Astrocyte of the cerebellum (primary cell): ENCODE data around the gene KRT14.

Experiments used
- DNase-seq: peaks from one replicate; pipeline ENCODE4 v3.0.0-alpha.2; 2011; ENCODE audit warnings: low read depth
- H3K4me3 ChIP-seq: 2 replicates; pipeline ENCODE4 v1.5.1; 2011; ENCODE audit warnings: mild to moderate bottlenecking, low read depth, low read length, moderate library complexity
- in situ Hi-C: cut with HindIII; loops from 2 replicates; pipeline ENCODE4 v1.10.0; 2017; ENCODE audit warnings: low sequenced_read_pairs
- TF ChIP-seq, protein P1 (sequence below): IDR thresholded peaks from 2 replicates; pipeline ENCODE4 v1.5.1; 2012; ENCODE audit warnings: low read length, low read depth, moderate library complexity, mild to moderate bottlenecking; ENCODE audit errors: missing control alignments

Gene KRT14

DNA sequence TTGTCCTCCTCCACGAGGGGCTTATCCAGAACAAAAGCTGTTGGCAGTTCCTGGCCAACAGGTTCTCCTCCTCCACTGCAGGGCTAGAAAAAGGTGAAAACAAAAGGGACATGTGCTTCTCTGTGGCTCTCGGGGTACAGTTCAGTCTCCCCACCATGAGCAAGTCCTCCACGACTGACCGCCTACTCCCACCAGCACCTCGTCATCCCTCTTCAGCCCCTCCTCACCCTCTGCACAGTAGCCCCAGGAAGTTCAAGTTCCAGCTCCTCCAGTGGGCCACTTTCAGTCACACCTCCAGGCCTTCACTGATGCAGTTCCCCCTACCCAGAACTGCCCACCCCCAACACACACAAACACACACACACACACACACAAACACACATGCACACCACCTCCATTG lies 34.2 kb downstream of the KRT14 start:
- TF ChIP-seq, protein P1, sequence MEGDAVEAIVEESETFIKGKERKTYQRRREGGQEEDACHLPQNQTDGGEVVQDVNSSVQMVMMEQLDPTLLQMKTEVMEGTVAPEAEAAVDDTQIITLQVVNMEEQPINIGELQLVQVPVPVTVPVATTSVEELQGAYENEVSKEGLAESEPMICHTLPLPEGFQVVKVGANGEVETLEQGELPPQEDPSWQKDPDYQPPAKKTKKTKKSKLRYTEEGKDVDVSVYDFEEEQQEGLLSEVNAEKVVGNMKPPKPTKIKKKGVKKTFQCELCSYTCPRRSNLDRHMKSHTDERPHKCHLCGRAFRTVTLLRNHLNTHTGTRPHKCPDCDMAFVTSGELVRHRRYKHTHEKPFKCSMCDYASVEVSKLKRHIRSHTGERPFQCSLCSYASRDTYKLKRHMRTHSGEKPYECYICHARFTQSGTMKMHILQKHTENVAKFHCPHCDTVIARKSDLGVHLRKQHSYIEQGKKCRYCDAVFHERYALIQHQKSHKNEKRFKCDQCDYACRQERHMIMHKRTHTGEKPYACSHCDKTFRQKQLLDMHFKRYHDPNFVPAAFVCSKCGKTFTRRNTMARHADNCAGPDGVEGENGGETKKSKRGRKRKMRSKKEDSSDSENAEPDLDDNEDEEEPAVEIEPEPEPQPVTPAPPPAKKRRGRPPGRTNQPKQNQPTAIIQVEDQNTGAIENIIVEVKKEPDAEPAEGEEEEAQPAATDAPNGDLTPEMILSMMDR, result no peak
- DNase-seq, result no peak
- in situ Hi-C loops, result loop anchor here (5.0 to 10.0 kb wide), 2 partner anchors 85 to 208 kb away; no protein-coding TSS in a partner anchor
- no peak overlapping the region for H3K4me3 ChIP-seq

DNA sequence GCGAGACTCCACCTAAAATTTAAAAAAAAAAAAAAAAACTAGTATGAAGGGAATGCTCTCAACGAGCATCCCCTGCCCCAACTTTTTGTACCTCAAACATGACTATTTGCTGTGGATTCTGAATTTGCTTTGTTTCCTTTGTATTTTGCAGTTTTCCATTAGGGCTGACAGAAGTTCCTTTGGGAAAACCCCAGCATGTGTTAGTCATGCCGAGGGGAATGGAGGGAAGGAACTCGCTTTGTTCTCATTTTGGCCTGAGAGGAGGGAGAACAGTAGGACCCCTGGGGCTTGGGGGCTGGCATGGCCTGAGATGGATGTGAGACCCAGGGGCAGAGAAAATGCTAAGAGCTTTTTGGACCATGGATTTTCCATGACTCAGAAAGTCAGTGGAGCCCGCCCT lies 35.3 kb downstream of the KRT14 start:
- TF ChIP-seq, protein P1, result no peak
- H3K4me3 ChIP-seq, result no peak overlapping the region
- DNase-seq, result no peak
- in situ Hi-C loops, result loop anchor here (5.0 to 10.0 kb wide), 2 partner anchors 86 to 207 kb away; no protein-coding TSS in a partner anchor

DNA sequence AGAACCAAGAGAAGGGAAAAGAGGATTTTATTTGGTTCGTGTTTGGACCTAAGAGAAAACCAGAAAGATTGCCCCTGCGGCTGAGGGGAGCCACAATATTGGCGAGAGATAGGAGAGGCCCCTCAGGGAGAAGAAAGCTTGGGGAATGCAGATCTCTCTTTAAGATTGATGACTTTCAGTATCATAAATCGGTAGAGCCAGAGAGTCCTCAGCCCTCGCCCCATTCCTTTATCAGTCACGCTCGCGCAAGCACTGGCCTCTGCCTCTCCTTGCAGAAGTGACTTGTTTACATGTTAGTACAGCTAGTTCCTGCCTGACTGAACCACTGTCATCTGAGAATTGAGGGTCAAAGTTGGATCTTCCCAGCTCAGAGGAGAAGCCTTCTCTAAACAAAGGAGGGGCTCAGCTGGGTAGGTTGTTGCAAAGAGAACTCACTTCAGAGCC lies 37.1 kb downstream of the KRT14 start:
- DNase-seq, result no peak
- in situ Hi-C loops, result loop anchor here (5.0 to 10.0 kb wide), 2 partner anchors 88 to 205 kb away; no protein-coding TSS in a partner anchor
- TF ChIP-seq, protein P1, result no peak
- no peak overlapping the region for H3K4me3 ChIP-seq

DNA sequence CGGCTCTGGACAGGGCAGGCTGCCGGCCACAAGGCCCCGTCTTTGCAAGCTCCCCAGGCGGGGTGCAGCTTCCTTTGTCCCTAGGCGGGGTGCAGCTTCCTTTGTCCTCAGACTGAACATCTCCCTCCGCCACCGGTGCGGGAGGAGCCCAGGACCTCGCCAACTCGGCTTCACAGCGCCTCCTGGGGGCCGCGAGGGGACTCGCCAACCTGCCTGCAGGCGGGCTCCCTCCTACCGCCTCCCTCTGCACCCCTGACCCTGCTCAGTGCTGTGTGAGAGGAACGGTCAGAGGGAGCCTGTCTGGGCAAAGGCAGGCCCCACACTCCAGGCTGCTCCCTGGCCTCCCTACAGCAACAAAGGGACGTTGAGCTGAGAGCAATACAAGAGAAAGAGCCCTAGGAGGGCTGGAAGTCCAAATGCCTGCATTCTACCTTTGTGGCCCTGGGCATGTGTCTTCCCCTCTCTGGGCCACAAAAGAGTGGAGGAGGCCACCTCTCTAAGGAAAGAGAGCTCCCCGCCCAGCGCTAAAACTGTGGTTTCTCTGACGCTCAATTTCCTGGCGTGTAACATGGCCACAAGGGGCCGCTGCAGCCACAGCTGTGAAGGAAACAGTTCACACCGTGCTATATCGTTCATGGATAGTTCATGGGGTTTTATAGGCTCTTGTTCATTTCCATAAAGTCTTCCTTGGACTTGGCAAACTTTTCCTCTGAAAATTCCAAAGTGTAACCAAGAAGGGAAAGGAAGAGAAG lies 37.7 kb downstream of the KRT14 start:
- TF ChIP-seq, protein P1, result peak; percentile 86
- in situ Hi-C loops, result no loop called here
- no peak overlapping the region for H3K4me3 ChIP-seq
- DNase-seq, result peak; percentile 66

DNA sequence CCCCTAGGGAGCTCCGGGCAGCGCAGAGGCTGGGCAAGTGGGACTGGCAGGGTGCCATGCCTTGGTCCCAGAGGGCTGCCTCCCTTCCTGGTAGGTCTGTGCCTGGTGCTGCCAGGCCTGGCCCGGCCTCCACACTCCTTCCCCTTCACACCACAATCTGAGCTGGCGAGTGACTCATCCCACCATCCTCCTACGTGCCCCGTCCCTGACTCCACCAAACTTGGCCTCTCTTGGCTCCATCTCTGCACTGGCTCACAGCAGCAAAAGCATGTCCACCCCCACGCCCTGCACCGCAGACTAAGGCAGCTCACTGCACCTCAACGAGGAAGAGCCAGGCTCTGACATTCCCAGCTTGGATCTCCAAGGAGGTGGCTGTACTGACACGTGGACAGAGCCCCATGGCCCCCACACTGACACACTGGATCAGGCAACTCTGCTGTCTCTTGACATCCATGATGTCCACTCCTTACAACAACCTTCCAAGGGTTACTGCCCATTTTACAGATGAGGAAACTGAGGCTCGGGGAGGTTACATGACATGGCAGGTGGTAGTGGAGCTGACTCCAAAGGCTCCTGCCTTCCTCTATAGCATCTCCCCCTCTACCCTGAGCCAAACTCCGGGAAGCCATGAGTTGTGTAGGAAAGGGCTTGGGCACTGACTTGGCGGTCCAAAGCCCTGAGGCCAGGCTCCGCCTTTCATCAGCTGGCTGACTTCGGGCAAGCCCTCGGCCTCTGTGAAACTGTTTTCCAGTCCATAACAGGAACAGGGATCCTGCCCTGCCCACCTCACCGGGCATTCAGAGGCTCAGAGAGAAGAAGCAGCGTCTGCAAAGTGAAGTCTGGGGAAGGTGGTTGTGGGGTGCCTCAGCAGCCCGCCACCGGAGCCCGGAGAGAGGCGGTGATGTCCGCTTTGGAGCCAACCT lies 38.5 kb downstream of the KRT14 start:
- H3K4me3 ChIP-seq, result no peak overlapping the region
- peak; percentile 73 for DNase-seq
- in situ Hi-C loops, result no loop called here
- TF ChIP-seq, protein P1, result no peak

- no peak overlapping the region for H3K4me3 ChIP-seq
- TF ChIP-seq, protein P1, result no peak
- DNase-seq, result no peak
- in situ Hi-C loops, result no loop called here
Observed at GRCh38 chr17:41547378-41547841, 39.3 kb downstream of the KRT14 start.
